Endothelial cell of umbilical vein (primary cell): ENCODE data around the gene DIP2C. TPM values are rescaled to one million over a fixed set of nuclear protein-coding genes. Genes with fewer than 3 reads are reported as not detected.

ENCODE experiments used
- BruUV-seq: library from RNA; stranded (reverse); fragments of 400-500 nt; replicated peaks from 2 replicates; lab custom pipeline; 2021; lab: Mats Ljungman, UMichigan
- CTCF ChIA-PET: fragments of 300-600, 350-600 bp; sonication (Branson Sonifier 250); formaldehyde crosslinking; loops from one replicate; lab custom pipeline; 2021; ENCODE audit warnings: antibody characterized with exemption, inconsistent platforms; lab: Charles Lee
- POLR2A ChIA-PET: fragments of 300-600, 350-600 bp; sonication (Branson Sonifier 250); formaldehyde crosslinking; loops from one replicate; lab custom pipeline; 2021; ENCODE audit warnings: antibody characterized with exemption, inconsistent platforms; lab: Charles Lee
- DNase-seq: peaks from one replicate; pipeline ENCODE4 v3.0.0-alpha.2; 2011; ENCODE audit warnings: low read depth, low spot score
- FAIRE-seq: peaks from 2 replicates; lab custom pipeline; 2011; peaks lifted over from hg19 to GRCh38; lab: Jason Lieb, UNC
- H2AFZ ChIP-seq: 2 replicates; pipeline ENCODE4 v1.6.0; 2012; ENCODE audit warnings: low read depth, low read length, control low read depth, inconsistent platforms
- H3K27ac ChIP-seq: 2 replicates; pipeline ENCODE4 v1.5.1; 2011; ENCODE audit warnings: low read depth, mild to moderate bottlenecking, control low read depth, low read length, moderate library complexity; ENCODE audit not compliant: insufficient read depth
- H3K27me3 ChIP-seq, 2 experiments: 2 replicates each; pipeline versions ENCODE4 v1.6.0 to v1.6.1; 2011; ENCODE audit warnings: low read length in 2 of 2, mixed read lengths in 1 of 2; ENCODE audit not compliant: control insufficient read depth in 2 of 2, insufficient read depth in 2 of 2
- H3K36me3 ChIP-seq, 2 experiments: 2 replicates in 1 of 2; 3 replicates in 1 of 2; pipeline ENCODE4 v1.5.1; 2011; ENCODE audit warnings: low read length in 2 of 2, mild to moderate bottlenecking in 1 of 2, moderate library complexity in 1 of 2; ENCODE audit not compliant: control insufficient read depth in 2 of 2, insufficient read depth in 2 of 2; ENCODE audit errors: extremely low read depth in 1 of 2
- H3K4me1 ChIP-seq: 3 replicates; pipeline ENCODE4 v1.5.1; 2011; ENCODE audit warnings: mild to moderate bottlenecking, low read length; ENCODE audit not compliant: control insufficient read depth, insufficient read depth; ENCODE audit errors: extremely low read depth
- H3K4me2 ChIP-seq: 2 replicates; pipeline ENCODE4 v1.6.1; 2011; ENCODE audit warnings: low read length, control low read depth, mixed read lengths; ENCODE audit not compliant: insufficient read depth
- H3K4me3 ChIP-seq, 3 experiments: fragments of 200-600 bp in 1 of 3; sonication (generic), shearing (Covaris generic) in 1 of 3; replicated peaks in 1 of 3; 2 replicates each; pipeline ENCODE4 v1.5.1; 2011 to 2016; ENCODE audit warnings: control low read depth in 3 of 3, low read length in 3 of 3, mild to moderate bottlenecking in 2 of 3, inconsistent platforms in 1 of 3, low read depth in 1 of 3, moderate library complexity in 1 of 3; ENCODE audit not compliant: insufficient read depth in 1 of 3
- H3K79me2 ChIP-seq: 2 replicates; pipeline ENCODE4 v1.6.0; 2012; ENCODE audit warnings: low read length, inconsistent platforms; ENCODE audit not compliant: control insufficient read depth, insufficient read depth
- H3K9ac ChIP-seq: replicated peaks from 2 replicates; pipeline ENCODE3; 2011; ENCODE audit warnings: low read length, control low read depth; ENCODE audit not compliant: insufficient read depth; ENCODE audit errors: extremely low read depth
- H3K9me1 ChIP-seq: replicated peaks from 3 replicates; pipeline ENCODE4 v1.6.0; 2011; ENCODE audit warnings: mild to moderate bottlenecking, low read length; ENCODE audit not compliant: control insufficient read depth, insufficient read depth; ENCODE audit errors: extremely low read depth
- H3K9me3 ChIP-seq: replicated peaks from 2 replicates; pipeline ENCODE4 v1.5.1; 2012; ENCODE audit warnings: low read length, inconsistent platforms; ENCODE audit not compliant: control insufficient read depth, insufficient read depth
- H4K20me1 ChIP-seq: replicated peaks from 2 replicates; pipeline ENCODE3; 2011; ENCODE audit warnings: mild to moderate bottlenecking, low read length; ENCODE audit not compliant: control insufficient read depth, insufficient read depth; ENCODE audit errors: extremely low read depth
- CTCF ChIP-seq, 2 donors: IDR thresholded peaks; 1 replicate in 1 of 2; 2 replicates in 1 of 2; pipeline ENCODE4 v1.5.1; 2011; ENCODE audit warnings: low read length in 2 of 2, mild to moderate bottlenecking in 2 of 2, moderate library complexity in 2 of 2, control low read depth in 1 of 2, inconsistent platforms in 1 of 2, low read depth in 1 of 2; ENCODE audit not compliant: insufficient read depth in 1 of 2; ENCODE audit errors: extremely low read depth in 1 of 2
- EZH2 ChIP-seq: IDR thresholded peaks from 2 replicates; pipeline ENCODE4 v1.6.1; 2012; ENCODE audit warnings: borderline replicate concordance, low read depth, mild to moderate bottlenecking, moderate library complexity, low read length, inconsistent platforms; ENCODE audit not compliant: severe bottlenecking
- FOS ChIP-seq: IDR thresholded peaks from 2 replicates; pipeline ENCODE4 v1.6.1; 2011; ENCODE audit warnings: mild to moderate bottlenecking, low read length, moderate library complexity, borderline replicate concordance; ENCODE audit not compliant: insufficient read depth
- GATA2 ChIP-seq: IDR thresholded peaks from 2 replicates; pipeline ENCODE4 v1.7.0; 2011; ENCODE audit warnings: low read depth, mild to moderate bottlenecking, moderate library complexity, mixed read lengths, low read length; ENCODE audit not compliant: insufficient read length, insufficient read depth
- JUN ChIP-seq: IDR thresholded peaks from 2 replicates; pipeline ENCODE4 v1.6.1; 2011; ENCODE audit warnings: borderline replicate concordance, low read depth; ENCODE audit not compliant: insufficient read length, insufficient read depth
- MAX ChIP-seq: IDR thresholded peaks from 2 replicates; pipeline ENCODE4 v1.6.1; 2011; ENCODE audit not compliant: insufficient read depth, insufficient read length
- MYC ChIP-seq: IDR thresholded peaks from one replicate; pipeline ENCODE4 v1.6.1; 2011; ENCODE audit warnings: mild to moderate bottlenecking, low read depth, low read length
- POLR2A ChIP-seq: IDR thresholded peaks from 2 replicates; pipeline ENCODE4 v1.6.1; 2012; ENCODE audit warnings: low read depth, mild to moderate bottlenecking, control low read depth, low read length
- POLR2AphosphoS5 ChIP-seq: IDR thresholded peaks from 2 replicates; pipeline ENCODE4 v1.6.1; 2012; ENCODE audit warnings: low read depth, mild to moderate bottlenecking, control low read depth, low read length, moderate library complexity; ENCODE audit not compliant: insufficient read depth
- dilution Hi-C: fragments of 300-500 bp; cut with MboI; formaldehyde crosslinking; loops from one replicate; pipeline ENCODE4 v1.15.0; 2019; ENCODE audit warnings: low sequenced_read_pairs; ENCODE audit not compliant: extremely low pct_ligation_motif_present
- intact Hi-C: fragments of 100-400 bp; cut with micrococcal nuclease; formaldehyde crosslinking; loops from one replicate; pipeline ENCODE4 v1.10.0; 2022
- polyA plus RNA-seq, 4 experiments: library from polyadenylated mRNA; depleted of rRNA in 3 of 4; stranded (reverse) in 3 of 4; unstranded in 1 of 4; fragments of >200 nt; gene quantifications; 2 replicates each; pipeline versions ENCODE4 v1.2.1 to v1.2.3, GENCODE V29; 2011 to 2012; ENCODE audit warnings: missing spikeins in 1 of 4
- total RNA-seq: library from RNA; stranded (reverse); gene quantifications from 2 replicates; pipeline ENCODE4 v1.2.3, GENCODE V29; 2021

Gene DIP2C
- total and polyA plus RNA-seq, 2 donors (not counting 3 experiments of a cell fraction or from before 2014, with no cell fraction given) = 3.6 to 10.7 TPM

- dilution Hi-C loops (no loop called here), intact Hi-C loops (no loop called here)
- H3K4me1 ChIP-seq = no peaks in the 10 kb centered on the region
- H3K36me3 ChIP-seq = no peaks in the 10 kb centered on the region
- no peak overlapping the region for H3K4me3 ChIP-seq
- peaks cover 0 to 3% of the 10 kb centered on the region in 2 experiments for H3K27me3 ChIP-seq
- no peaks in the 10 kb centered on the region for H4K20me1 ChIP-seq
- TF ChIP-seq FOS (no peak), MAX (no peak), POLR2AphosphoS5 (no peak), EZH2 (no peak), GATA2 (no peak), POLR2A (no peak), JUN (no peak), MYC (no peak), CTCF (IDR thresholded peaks at IDR 0.05; ENCODE audit: extremely low read depth in 1 of 2, insufficient read depth in 1 of 2, low read depth in 1 of 2, low read length in 2 of 2) (no peak)
- H3K79me2 ChIP-seq = no peaks in the 10 kb centered on the region
- no peak for FAIRE-seq
- CTCF ChIA-PET = no interaction called here
- no peaks in the 10 kb centered on the region for H3K9me3 ChIP-seq
- no peak for DNase-seq
- no peak overlapping the region for H3K9ac ChIP-seq
- POLR2A ChIA-PET = no interaction called here
- no TSS peak for BruUV-seq
- no peaks in the 10 kb centered on the region for H3K9me1 ChIP-seq
- H3K27ac ChIP-seq = no peak overlapping the region
- no peak overlapping the region for H3K4me2 ChIP-seq
- no peak overlapping the region for H2AFZ ChIP-seq
Observed at GRCh38 chr10:707861-708260, 18.4 kb upstream of the DIP2C start.
